HG03135 (cell line): Measurements from ENCODE around the gene GNAS.
"Not testable (repeated sequence)": the region's sequence is repeated elsewhere in the genome, so short reads cannot be mapped to it uniquely, and the experiment has no call there.

Source experiments
- ATAC-seq: cut with Tn5 transposase; IDR thresholded peaks from one replicate; pipeline ENCODE4 v1.9.1; 2021; ENCODE audit warnings: mild to moderate bottlenecking, moderate library complexity; ENCODE audit not compliant: unreplicated experiment

The GNAS gene

DNA sequence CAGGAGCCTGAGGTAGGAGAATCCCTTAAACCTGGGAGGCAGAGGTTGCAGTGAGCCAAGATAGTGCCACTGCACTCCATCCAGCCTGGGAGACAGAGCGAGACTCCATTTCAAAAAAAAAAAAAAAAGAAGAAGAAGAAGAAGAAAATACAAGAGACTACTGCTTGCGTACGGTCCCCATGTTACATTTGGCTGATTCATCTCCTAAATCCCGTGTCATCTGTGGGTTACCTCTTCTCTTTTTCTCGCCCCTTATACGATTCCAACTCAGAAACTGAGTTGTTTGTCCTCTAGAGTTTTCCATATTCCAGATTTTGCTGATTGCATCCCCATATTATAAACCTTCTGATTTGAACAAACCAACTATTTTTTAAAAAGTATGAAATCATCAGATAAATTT lies 66.1 kb downstream of the GNAS start:
- no peak for ATAC-seq

DNA sequence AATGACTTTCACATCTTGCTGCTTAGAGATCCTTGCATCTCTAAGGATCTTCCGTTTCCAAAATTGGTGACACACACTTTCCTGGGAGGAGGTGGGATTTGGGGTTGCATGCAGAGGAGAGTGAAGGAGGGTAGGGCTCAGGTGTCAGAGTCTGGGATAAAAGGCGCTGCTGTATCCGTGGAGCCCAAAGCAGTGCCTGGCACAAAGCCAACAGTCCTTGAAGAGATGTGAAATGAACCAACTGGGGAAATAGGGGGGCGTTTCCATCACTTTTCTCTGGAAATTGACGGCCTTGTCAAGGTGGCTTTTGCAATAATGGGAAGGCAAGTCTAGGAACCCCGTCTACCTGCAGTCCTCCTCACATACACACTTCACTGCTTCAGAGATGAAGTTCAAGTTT lies 69.0 kb downstream of the GNAS start:
- no peak for ATAC-seq

DNA sequence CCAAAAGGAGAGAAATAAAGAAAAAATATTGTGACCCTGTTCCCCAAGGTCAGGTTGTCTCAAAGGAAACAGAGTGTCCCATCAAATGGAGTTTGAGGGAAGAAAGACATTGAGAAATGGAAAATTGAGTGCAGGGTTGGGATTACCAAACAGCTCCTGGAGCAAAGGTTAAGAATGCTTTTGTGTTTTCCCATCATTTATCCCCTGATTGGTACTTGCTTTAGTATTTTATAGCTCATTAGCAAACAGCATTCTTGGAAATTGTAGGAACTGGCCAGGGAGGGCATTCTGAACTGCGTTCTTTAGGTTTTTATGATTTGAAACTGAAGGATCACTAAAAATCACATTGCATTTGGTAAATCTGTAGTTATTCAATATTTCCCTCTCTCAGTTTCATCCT lies 69.5 kb downstream of the GNAS start:
- ATAC-seq = no peak

DNA sequence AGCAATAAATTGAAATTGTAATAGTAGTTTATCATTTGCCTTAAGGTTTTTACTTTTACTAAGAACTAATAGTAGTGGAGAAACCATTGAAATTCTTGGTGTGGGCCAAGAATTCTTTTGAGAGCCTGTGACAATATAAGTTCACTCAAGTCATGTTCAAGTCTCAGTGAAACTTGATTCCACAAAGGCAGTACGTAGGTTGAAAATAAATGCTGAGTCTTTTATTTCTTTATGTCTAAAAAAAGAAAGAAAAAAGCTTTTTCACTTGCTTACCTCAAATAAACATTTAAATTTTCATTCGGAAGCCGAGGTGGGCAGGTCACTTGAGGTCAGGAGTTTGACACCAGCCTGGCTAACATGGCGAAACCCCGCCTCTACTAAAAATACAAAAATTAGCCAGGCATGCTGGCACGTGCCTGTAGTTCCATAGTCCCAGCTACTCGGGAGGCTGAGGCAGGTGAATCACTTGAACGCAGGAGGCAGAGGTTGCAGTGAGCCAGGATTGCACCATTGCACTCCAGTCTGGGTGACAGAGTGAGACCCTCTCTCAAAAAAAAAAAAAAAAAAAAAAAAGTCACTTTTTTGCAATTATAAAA lies 70.7 kb downstream of the GNAS start:
- no peak for ATAC-seq

DNA sequence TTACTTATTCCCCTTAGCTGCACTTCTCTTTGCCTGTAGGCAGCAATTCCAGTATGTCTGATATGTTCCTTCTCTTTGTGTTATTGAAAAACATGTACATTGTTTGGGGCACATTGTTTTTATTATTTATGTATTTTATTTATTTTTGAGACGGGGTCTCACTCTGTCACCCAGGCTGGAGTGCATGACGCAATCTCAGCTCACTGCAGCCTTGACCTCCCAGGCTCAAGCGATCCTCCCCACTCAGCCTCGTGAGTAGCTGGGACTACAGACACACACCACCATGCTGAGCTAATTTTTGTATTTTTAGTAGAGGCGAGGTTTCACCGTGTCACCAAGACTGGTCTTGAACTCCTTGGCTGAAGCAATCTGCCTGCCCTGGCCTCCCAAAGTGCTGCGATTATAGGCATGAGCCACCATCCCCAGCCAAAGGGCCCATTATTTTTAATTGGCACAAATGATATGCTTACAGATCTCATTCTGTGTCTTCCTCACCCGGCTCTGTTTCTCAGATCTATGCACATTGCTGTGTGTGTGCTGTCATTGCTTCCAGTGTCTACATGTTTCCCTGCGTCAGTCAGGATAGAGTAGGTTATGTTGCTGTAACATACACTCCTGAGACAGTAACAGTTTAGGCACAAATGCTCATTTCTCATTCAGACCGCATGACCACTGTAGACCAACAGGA lies 74.4 kb downstream of the GNAS start:
- no peak for ATAC-seq

DNA sequence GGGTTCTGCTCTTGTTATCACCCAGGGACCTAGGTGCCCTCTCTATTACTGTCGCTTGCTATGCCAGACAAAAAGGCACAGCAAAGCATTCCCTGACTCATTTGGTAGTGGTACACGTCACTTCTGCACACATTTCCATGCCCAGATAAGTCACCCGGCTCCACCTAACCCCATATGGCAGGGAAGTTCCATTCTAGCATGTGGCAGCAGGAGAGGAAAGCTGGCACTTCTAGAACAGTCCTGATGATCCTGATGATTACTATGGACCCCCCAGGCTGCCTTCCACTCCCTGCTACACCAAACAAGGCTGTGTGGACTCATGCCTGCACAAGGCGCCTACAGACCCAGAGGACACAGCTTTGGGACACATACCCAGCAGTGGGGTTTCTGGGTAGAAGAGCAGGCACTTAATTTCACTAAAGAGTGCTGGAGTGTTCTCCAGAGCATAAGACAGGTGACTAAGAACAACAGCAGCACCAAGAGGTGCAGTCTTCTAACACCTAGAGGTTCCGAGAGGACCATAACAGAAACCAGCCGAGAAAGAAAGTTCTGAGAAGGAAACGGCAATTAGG lies 75.1 kb downstream of the GNAS start:
- ATAC-seq = no peak

DNA sequence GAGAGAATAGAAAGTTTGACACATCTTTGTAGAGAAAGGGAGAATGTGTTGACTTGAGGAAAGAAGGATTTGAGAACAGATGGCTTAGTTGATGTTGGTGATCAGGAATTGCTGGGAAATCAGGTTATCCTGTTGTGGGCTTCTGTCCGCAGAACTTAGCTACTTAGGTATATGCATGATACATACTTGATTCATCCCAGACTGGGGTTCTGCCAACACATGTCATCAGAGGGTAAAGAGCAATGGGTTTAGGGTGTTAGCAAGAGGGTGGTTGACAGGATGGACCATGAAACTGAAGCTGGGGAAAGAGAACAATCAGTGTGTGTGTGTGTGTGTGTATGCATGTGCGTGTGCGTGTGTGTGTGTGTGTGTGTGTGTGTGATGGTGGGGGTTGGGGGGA lies 78.0 kb downstream of the GNAS start:
- no peak for ATAC-seq

DNA sequence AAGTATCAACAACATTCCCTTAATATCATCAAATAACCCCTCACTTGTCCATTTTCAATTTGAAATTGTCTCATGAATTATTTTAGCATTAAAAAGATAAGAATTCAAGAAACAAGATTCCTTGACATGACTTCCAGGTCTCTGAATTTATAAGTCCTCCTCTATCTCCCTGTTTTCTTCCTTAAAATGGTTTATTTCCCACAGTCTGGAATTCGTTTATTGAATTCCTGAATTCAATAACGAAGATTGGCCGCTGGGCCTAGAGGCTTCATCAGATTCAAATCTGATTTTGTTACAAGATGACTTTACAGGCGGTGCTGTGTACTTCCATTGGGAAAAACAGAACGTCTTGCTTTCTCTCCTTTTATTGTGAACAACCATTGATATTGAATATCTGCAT lies 79.7 kb downstream of the GNAS start:
- ATAC-seq = no peak

DNA sequence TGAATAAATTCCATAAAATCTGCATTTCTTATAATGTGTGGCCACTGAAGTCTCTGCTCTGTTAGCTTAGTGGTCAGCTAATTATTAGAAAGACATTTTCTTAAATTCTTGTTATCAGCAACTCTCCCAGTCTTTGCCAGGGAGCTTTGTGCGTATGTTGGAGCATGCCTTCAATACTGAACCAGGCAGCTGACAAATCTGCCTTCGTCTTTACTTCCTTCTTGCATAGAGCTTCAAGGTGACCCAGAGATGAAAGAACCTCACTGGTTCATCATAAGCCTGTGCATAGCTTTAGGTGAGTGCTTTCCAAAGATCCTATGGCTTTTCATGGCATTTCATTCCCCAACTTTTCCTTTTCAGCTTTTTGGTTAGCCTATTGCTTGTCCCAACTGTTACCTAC lies 85.6 kb downstream of the GNAS start:
- no peak for ATAC-seq

DNA sequence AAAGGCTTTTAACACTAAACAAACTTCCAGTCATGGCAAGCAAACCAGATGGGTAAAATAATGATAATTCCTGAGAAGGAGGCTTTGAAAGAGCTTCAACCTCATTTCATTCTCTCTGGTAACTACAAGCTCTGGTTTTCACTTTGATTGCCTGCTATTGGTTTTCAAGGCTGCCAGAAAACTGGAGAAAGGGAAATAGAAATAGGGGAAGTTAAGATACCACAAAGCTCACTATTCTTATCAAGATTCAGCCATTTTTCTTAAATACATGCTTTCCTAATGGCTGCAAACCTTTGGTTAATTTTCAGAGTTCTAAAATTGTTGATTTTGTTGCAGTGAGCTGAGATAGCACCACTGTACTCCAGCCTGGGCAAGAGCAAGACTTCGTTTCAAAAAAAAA lies 86.0 kb downstream of the GNAS start:
- no peak for ATAC-seq

DNA sequence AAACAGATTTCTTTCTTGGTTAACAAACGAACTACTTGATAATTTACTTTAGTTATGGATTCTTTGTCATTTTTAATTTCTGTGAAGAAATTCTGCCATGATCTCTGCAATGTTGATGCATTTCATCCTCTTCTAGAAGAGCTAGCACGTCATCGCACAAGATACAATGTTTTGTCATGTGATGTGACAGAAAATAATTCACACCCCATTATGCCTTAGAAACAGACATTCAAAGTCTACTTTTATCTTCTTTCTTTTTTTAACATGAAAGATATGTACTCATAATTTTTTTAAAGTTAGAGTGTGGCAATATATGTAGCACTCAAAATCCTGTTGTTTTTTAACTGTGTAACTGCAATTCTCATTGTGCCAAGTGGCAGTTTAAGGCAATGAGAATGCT lies 89.0 kb downstream of the GNAS start:
- ATAC-seq = no peak

DNA sequence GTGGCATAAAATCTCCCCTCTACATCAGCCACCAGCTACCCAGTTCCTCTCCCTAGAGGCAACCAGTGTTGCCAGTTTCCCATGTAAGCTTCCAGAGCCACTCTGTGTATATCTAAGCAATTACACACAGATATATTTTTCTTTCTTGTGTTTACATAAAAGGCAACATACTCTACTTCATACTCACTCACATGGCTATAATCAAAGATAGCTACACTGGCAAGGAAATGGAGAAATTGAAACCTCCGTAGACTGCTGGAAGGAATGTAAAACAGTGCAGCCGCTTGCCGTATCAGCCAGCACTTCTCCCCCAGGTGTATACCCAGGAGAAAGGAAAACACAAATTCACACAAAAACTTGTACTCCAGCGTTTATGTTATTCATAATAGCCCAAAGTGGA lies 90.0 kb downstream of the GNAS start:
- no peak for ATAC-seq

DNA sequence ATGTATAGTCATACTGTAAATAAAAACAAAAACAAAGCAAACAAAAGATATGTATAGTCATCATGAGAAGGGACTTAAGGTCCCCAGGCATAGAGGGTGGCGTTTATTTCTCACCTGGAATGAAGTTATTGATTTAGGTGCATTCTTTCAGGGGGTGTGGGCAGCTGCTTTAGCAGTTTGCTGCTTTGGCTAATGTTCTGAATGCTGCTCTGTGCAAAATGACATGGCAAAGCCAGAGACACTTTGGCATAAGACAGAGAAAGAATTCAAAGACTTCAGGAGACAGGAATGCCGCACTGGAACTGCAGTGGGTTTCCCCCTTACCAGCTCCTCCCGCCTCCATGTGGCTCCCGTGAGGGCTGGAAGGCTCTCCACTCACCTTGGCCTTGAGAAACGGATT lies 92.1 kb downstream of the GNAS start:
- ATAC-seq = no peak

DNA sequence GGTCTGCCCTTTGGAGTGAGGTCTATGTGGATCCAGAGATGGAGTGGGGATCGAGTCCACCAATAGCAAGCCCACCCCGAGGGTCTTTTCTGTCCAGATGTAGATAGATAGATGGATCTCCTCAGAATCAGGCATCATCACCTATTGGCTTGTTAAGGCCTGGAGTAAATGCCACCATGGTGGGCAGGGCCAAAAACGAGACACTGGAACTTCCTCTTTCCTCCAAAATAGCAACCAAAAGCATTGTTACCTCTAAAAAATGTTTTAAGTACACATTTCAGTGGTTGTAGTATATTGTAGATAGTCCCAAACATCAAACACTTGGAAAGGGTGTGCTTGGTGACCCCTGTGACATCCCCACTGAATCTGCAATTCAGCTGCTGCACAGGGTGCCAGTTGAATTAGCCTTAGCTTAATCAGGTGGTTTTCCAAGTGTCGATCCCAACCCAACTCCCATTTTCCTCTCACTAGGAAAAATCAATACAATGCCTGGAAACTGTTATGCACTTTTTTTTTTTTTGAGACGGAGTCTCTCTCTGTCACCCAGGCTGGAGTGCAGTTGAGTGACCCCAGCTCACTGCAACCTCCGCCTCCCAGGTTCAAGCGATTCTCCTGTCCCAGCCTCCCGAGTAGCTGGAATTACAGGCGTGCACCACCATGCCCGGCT lies 93.6 kb downstream of the GNAS start:
- ATAC-seq = no peak

DNA sequence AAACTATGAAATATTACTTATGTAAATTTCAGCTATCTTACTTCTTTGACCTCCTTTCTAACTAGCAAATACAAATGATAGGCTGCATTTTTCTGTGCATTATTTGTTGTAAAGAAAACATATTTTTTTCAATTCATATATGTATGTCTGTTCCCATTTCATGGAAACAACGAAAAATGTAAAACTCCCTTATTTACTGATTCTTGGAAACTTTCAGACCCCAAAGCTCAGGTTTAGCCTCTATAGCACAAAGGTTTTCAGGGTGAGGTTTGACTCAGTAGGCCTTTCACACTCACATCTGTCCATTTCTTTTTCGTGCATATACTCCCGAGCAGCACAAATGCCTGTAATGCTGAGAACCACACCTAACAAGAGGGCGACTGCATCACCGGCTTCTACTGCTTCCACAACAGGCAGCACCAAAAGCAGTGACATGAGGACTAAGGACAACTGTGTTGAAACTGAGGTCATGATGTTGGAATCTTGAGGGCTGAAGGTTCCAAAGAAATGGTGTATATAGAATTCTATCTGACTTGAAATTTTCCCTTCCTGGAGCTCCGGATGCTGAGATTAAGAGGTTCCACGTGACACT lies 95.4 kb downstream of the GNAS start:
- ATAC-seq = not testable (repeated sequence)

DNA sequence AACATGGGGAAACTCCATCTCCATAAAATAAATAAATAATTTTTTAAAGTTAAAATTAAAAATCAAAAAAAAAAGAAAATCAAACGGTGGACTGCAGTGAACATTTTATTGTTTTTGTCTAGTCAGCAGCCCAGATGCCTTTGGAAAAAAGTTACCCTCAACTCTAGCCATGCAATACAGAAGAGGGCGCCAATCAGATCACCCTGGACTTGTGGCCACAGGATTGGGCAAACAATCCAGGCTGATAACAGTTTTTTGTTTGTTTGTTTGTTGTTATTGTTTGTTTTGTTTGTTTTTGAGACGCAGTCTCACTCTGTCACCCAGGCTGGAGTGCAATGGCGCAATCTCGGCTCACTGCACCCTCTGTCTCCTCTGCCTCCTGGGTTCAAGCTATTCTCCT lies 98.1 kb downstream of the GNAS start:
- ATAC-seq = no peak

DNA sequence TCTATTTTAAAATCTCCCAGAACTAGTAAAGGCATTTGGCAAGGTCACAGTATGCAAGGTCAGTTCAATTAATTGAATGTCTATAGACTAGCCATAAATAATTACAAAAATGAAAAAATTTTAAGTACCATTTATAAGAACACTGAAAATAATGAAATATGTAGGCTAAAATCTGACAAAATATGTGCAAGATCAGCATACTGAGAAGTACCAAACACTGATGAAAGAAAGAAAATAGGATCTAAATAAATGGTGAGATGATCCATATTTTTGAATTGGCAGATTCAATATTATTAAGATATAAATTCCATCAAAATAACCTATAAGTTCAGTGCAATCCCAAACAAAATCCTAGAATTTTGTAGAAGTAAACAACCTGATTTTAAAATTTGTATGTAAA lies 100.5 kb downstream of the GNAS start:
- no peak for ATAC-seq

DNA sequence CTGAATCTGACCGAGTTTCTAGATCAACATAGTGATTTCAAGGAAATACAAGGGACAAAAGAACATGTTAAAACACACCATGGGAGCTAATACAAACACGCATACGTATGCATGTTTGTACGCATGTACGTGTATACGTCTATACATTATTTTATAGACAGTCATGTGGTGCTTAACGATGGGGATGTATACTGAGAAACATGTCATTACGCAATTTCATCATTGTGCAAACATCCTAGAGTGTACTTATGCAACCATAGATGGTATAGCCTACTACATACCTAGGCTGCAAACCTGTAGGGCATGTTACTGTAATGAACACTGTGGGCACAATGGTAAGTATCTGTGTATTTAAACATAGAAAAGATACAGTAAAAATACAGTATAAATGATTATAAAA lies 103.6 kb downstream of the GNAS start:
- no peak for ATAC-seq

DNA sequence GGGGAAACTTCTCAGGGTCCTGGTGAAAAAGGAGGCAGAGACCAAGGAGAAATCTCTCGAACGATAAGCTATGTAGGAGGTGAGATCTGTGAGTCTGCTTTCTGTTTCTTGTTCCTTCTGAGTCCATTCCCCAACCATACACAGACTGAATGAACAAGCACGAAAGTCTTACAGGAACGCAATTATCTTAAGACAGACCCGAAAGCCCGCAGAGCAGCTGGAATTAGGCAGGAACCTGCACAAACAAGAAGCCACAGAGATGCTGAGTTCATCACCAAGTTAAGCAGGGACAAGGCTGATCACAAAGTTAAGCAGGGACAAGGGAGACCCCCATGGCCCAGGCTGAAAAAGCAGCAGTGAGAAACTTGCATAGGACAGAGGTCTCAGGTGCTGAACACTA lies 107.1 kb downstream of the GNAS start:
- no peak for ATAC-seq
